ENCODE results near the gene KCTD17.

The KCTD17 gene

DNA sequence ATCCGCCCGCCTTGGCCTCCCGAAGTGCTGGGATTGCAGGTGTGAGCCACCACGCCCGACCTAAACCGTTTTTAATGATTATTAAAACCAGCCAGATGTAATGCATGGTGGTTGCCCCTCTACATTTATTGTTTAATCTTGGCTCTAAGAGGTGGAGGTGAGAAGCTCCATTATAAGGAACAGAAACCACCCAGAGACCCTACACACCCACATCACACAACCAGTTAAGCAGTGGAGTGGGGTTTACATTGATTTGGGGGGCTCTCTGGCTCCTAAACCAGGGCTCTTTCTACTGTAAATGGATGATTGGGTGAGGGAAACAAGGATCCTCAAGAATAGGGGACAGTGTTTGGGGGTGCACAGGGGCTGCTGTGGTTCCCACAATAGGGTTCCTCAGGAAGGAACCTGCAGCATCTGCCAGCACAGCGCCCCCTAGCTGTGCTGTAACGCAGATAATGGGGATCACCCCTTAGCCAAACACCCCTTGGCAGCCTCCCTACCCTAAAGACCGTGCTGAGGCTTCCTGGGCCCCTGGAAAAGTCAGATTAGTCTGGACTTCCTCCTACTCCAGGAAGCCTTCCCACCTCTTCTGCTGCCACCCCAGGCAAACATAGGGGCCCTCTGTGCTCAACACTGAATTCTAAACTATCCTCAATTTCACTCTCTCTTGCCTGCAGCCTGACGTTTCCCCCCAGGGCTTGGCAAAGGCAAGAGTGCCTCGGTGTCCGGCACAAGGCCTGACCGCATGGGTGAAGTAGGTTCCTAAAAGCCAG is 29.6 kb upstream of the KCTD17 start:
- no peak for DNase-seq

DNA sequence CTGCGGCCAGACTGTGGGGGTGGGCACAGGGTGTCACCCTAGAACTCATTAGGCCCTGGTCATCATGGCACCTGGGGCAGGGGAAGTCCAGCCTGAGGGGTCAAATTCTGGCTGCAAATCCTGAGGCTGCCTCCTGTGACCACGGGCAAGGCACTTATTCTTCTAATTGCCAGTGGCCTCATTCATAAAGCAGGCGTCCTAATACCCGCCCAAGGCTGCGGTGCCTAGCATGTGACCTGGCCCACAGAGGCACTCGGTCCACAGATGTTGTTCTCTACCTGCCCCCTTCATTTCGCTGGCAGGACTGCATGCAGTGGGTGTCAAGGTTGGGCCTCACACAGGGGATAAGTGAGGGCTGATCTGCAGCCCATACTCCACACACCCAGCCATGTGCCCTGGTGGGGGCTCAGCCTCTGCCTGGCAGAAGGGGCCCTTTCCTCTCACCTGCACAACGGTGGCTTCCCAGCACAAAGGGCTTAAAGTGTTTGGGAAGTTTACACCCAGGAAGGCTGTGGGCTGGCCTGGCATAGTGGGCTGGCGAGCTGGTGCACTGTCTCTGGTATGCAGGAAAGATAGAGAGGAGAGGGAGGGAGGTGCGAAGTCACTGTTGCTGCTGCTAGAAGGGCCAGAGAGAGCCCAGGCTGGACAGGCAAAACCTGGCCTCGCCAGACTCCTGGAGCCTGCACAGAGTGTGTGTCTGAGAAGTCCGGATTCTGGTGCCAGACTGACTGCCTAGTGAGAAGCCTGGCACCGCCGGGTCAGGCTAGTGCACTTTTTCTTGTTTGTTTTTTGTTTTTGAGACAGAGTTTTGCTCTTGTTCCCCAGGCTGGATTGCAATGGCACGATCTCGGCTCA is 28.8 kb upstream of the KCTD17 start:
- no peak for DNase-seq

- no peak for DNase-seq
Measured at GRCh38 chr22:37023743-37024338, 27.7 kb upstream of the KCTD17 start.

DNA sequence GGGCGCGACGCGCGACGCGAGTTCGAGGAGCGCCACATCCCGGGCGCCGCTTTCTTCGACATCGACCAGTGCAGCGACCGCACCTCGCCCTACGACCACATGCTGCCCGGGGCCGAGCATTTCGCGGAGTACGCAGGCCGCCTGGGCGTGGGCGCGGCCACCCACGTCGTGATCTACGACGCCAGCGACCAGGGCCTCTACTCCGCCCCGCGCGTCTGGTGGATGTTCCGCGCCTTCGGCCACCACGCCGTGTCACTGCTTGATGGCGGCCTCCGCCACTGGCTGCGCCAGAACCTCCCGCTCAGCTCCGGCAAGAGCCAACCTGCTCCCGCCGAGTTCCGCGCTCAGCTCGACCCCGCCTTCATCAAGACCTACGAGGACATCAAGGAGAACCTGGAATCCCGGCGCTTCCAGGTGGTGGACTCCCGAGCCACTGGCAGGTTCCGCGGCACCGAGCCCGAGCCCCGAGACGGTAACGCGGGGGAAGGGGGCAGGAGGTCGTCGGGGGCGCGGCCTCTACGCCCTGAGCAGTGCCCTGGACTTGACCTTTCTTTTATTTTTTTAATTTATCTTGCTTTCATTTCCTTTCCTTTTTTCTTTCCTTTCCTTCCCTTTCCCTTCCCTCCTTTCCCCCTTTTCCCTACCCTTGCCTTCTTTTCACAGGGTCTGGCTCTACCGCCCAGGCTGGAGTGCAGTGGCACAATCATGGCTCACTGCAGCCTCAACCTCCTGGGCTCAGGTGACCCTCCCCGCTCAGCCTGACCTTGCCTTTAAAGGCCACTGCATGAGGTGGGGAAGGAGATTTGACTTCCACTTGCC is 27.0 kb upstream of the KCTD17 start:
- no peak for DNase-seq

- no peak for DNase-seq
Measured at GRCh38 chr22:37025500-37026070, 26.0 kb upstream of the KCTD17 start.

- no peak for DNase-seq
Measured at GRCh38 chr22:37026325-37026724, 25.2 kb upstream of the KCTD17 start.

GRCh38 chr22:37027556-37027955 is 24.0 kb upstream of the KCTD17 start:
- no peak for DNase-seq

- DNase-seq, result no peak
Measured at GRCh38 chr22:37028692-37029674, 22.6 kb upstream of the KCTD17 start.

- DNase-seq, result no peak
Measured at GRCh38 chr22:37030560-37031281, 20.8 kb upstream of the KCTD17 start.

GRCh38 chr22:37032134-37032534 is 19.4 kb upstream of the KCTD17 start:
- no peak for DNase-seq

DNA sequence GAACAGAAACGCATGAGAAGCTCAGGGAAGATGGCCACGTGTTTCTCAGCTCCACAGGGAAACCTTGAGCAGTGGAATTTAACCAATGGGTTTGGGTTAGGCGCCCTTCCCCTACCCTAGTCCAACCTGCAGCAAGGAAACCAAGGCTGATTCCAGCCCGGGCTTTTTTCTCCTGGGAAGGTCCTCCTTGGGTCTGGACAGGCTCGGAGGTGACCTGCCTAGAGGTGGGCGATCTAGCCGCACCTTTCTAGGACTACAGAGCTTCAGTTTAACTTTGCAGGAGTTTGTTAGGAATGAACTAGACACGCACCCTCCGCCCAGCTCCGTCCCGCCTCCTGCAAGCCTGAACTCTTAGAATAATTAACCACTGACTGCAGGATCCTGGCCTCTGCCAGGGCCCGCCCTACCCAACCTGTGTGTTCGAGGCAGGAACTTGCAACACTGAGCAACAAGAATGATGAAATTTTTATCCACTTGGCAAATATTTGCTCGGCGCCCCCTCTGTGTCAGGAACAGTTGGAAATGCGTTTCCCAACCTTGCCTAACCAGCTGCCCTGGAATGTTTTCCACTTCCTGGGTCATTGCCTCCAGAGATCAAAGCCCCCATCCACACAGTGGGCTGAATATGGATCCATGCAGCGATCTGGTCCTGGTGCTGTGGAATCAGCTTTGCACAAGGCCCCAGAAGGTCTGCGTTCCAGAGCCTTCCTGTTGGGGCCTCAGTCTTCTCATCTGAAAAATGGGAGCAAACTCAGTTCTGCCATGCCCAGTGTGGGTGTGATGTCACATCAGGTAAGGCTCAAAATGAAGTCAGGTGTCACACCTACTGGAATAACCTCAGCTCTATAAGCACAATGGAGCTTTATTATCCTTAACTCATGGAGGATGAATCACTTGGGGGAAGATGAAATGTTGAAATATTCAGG is 18.7 kb upstream of the KCTD17 start:
- DNase-seq, result no peak

DNA sequence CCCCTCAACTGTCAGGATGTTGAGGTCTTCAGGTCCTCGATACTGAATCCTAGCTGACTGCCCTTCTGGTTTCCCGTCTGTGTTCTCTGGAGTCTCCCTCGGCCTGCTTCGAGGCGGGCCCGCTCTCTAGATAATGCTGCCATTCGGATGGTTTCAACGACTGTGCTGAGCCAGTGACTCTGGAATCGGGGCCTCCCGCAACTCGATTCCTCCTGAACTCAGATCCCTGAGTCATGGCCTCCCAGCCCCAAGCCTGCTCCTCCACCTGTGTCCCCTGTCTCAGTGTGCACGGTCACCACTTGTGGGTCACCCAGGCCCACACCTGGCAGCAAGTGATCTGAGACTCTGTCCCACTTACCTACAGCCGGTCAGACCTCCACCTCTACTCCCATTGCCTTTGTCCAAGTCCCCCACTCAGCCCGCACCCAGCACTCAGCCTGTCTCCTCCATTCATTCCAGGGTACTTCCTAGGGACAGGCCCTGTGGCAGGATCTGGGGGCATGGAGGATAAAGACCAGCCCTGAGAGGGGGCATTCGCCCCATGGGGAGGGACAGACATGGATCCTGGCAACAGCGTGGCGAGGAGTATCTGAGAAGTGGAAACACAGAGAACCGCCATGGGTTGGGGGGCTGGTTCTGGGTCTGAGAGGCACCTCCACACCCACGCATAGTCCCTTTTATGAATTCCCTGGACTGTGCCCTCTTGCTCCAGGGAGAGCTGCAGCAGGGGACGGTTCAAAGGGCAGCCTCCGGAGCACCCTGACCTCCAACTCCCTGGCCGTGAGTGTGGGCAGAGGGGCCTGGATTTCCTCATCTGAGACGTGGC is 17.7 kb upstream of the KCTD17 start:
- no peak for DNase-seq

GRCh38 chr22:37036655-37037377 is 14.7 kb upstream of the KCTD17 start:
- no peak for DNase-seq

DNA sequence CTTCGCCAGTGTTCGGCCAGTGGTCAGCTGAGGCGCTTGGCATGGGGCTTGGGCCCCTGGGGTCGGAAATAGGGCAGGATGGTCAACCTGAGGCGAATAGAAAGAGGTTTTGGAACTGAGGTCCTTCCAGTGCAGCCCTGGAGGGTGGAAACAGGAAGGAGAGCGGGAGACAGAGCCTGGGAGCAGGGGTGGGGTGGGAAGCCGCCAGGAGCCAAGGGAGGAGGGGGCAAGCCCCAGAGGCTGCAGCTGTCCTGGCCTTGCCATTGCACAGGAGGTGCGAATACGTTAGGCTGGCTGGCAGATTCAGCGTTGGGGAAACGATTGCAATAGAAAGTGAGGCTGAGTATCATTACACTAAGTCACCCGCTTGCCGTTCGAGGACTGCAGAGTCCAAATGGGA is 13.9 kb upstream of the KCTD17 start:
- no peak for DNase-seq

GRCh38 chr22:37039466-37039865 is 12.1 kb upstream of the KCTD17 start:
- no peak for DNase-seq

DNA sequence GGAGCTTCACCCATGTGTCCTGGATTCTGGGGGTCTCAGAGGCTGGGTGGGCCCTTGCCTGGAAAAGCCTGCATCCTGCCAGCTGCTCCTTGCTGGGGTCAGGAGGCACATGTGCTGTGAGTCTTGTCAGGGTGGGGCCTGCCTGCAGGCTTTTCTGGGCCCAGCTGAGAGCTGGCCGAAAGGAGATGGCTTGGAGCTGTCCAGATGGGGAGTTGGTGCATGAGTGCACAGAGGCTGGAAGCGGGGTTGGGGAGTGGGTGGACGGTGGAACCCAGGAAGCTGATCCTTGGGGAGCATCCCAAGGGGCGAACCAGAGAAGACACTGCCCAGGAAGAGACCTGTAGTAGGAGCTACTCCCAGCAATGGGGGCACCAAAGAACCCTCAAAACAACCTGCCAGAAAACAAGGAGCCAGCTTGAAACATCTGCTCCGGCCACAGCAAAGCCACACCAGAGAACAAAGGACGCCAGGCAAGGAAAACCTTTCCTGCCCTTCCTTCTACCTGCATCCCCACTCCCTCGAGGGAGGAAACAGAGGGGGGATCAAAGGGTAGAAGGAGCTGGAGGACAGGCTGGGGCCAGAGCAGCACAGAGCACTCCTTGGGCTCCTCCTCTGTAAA is 8.2 kb upstream of the KCTD17 start:
- DNase-seq, result no peak

DNA sequence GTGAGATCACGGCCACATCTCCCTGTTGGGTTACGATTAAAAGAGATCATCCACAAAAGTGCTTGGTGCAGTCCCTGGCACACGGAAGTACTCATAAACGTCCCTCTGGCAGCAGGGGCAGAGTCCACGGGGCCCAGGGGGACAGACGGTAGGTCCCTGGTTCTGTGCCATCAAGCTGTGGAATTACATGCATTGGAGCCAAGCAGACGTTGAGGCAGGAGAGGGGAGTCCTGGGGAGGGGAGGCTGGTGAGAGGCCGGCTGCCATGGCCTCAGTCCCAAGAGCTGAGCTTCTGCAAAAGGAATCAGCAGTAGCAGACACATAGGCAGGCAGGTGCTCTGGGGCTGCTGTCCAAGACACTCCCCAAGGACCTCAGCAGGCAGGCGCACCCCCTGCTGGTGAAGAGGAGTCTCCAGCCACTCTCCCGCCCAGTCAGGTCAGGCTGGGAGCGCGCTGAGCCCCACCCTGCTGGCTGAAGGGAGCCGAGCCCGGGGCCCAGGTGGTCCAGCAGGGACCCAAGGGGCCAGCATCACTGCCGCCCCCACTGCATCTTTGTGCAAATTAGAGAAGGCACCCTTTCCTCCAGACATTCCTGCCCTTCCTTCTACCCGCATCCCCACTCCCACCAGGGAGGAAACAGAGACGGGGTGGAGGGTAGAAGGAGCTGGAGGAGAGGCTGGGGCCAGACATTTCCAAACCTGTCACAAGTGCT is 7.6 kb upstream of the KCTD17 start:
- no peak for DNase-seq
